SH-SY5Y (cell line): ENCODE measurements around the gene MMP7.

Experiments used
- GATA2 ChIP-seq: IDR thresholded peaks from 2 replicates; pipeline ENCODE4 v1.6.1; 2011; ENCODE audit warnings: mild to moderate bottlenecking, low read depth, low read length
- GATA3 ChIP-seq: IDR thresholded peaks from 2 replicates; pipeline ENCODE4 v1.6.1; 2011; ENCODE audit warnings: low read depth, mild to moderate bottlenecking, low read length, moderate library complexity

MMP7 gene

GRCh38 chr11:102472127-102472526 is 58.4 kb downstream of the MMP7 start:
- TF ChIP-seq GATA2 (no peak), GATA3 (no peak)

DNA sequence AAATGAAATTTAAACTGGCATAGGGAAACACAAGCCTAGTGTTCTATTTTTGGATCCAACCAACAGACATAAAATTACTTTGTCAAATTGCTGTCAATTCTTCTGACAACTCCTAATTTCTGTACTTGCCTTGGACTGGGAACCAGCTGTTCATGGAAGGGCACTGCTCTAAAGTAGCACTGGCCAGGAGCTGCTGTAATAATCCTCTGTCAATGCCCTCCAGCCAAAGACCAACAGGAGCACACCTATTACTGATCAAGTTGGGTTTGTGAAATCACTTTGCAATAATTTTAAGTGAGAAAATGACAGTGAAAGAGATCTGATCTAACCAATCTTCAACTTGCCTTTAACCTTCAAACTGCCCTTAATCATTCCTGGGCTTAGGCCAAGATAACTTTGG is 59.1 kb downstream of the MMP7 start:
- no peak for TF ChIP-seq GATA2
- TF ChIP-seq GATA3 = no peak
